Measurements from ENCODE around the gene PTTG1IP.

PTTG1IP gene

DNA sequence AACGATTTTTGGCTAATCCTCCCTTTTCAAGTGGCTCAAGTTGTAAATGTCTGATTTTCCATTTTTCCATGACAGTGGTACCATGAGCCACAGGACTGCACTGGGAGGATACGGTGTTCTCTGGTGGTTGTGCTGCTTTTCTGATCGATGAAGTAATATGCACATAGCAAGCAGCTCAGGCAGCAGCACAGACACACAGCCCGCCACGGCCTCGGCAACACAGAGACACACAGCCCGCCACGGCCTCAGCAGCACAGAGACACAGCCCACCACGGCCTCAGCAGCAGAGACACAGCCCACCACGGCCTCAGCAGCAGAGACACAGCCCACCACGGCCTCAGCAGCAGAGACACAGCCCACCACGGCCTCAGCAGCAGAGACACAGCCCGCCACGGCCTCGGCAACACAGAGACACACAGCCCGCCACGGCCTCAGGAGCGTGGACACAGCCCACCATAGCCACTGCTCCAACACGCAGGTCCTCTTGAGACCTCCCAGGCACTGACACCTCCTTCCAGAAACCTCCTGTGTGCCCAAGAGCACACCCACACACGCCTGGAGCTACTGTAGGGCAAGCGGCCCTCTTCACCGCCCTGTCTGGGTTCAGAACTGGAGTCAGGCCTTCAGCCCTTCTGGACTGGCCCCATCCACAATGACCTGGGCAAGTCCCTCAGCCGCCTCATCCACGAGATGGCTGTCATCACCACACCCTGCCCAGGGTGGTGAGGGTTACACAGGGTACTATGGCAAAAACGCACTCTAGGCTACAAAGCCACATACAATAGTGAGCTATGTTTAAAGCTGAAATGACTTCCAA lies 10.4 kb downstream of the PTTG1IP start:
- no peak for DNase-seq

- no peak for DNase-seq
These were observed 14.7 kb downstream of the PTTG1IP start for GRCh38 chr21:44858791-44859190.

- no peak for DNase-seq
These were observed 15.2 kb downstream of the PTTG1IP start for GRCh38 chr21:44858291-44858690.

GRCh38 chr21:44857127-44857892 lies 16.2 kb downstream of the PTTG1IP start:
- no peak for DNase-seq

GRCh38 chr21:44856131-44856530 lies 17.4 kb downstream of the PTTG1IP start:
- DNase-seq = no peak

DNA sequence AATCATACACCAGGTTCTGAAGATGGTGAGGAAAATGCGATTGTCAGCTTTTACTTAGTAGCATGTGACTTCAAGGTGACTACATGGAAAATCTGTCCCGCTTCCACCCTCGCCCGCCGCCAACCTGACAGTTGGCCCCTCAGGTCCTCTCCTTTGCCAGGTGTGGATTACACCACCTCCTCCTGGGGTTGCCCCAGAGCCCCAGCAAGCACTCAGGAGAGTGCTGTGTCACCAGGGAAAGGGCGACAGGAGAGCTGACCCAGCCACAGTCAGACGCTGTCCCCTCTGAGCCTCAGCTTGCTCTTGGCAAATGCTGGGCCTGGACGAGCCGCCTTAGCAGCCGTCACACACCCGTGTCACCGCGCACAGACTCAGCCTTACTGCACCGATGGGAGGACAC lies 17.9 kb downstream of the PTTG1IP start:
- DNase-seq = no peak

- no peak for DNase-seq
These were observed 18.6 kb downstream of the PTTG1IP start for GRCh38 chr21:44854664-44855446.

DNA sequence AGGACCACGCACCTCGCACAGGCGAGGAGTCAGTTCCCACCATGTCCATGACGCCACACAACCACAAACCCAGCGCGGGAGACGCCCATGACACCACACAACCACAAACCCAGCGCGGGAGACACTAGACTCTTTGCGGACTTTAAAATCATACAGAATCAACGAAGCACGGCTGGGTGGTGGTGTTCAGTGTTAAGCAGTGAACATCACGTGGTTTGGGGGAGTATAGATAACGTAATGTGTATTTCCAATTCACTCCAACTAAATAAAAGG lies 19.2 kb downstream of the PTTG1IP start:
- no peak for DNase-seq

GRCh38 chr21:44853601-44854390 lies 19.7 kb downstream of the PTTG1IP start:
- no peak for DNase-seq

DNA sequence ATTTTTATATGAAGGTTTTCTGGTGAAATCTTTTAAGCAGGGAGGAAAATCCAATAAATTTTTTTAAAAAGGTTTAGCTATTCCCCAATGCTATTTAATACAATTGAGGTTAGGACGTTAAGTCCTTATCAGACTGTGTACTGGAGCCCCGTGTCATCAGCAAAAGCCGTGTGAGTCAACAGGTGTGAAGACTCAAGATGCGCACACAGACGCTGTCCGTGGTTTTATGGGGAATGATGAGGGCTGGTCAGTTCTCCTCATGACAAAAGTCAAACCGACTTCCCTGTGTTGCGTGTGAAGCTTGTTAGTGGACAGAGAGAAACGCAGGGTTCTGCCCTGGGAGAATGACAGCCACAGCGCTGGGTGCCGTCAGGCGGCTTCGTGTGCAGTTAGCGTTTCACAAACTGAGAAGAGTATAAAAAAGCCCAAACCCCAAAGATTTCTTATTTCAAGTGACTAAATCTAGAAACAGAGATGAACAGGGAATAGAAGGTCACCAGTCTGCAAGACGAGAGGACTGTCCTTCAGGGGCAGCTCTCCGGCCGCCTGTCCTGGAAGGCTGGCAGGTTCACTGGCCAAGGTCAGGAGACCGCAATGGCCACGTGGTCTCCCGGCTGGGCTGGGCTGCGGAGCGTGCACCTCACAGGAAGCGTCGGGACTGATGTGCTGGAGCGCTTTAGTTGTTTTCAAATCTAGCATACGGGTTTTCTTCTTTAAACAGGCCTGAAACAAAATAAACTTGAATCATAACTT lies 22.4 kb downstream of the PTTG1IP start:
- DNase-seq = no peak

GRCh38 chr21:44850208-44850800 lies 23.2 kb downstream of the PTTG1IP start:
- DNase-seq = no peak

DNA sequence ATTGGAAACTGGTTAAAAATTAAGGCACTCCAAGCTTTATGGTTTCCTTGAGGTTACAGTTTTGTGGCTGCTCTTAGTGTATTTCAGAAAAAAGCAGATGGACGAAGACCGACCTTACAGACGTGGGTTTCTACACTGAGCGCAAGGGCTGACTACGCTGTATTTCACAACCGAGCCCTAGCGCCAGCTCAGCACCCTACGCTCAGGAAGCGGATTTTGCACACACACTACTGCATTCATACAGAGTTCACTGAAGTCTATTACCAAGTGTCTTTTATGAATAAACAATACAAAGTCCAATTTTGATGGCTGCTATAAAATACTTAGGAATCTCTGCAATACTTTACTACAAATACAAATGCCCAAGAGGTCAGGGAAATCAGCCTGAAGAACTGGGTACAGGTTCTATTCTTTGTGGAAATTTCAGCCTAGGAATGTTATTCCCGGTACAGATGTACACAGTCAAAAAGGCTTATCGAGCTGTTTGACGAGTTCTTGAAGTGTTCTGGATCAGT lies 23.8 kb downstream of the PTTG1IP start:
- no peak for DNase-seq

DNA sequence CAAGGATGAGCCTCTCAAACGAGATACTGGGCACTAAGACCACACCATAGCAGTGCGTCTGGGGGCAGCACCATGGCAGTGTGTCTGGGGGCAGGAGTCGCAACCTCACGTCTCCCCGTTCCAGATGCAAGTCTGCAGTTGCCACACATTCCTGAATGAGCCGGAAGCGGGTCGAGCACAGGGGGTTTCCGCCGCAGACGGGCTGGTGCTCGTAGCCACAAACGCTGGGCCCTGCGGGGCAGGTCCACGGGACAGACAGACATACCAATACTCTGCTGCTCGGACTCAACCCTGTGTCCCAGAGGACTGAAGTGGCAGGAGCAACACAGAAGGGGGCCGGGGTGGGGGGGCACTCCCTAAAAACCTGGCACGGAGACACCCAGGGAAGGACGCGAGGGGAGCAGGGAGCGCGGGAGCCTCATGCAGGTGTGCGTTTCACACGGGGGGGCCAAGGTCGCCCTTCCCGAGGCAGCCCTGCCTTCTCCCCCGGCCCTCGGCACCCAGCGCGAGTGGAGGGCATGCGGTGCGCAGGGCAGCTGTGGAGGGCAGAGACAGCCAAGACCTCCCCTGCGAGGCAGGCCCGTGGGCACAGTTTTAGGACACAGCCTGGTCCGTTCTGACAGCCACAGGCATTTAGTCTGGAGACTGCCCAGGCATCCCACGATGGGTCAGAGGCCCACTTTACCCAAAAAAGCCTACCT lies 24.5 kb downstream of the PTTG1IP start:
- DNase-seq = no peak

DNA sequence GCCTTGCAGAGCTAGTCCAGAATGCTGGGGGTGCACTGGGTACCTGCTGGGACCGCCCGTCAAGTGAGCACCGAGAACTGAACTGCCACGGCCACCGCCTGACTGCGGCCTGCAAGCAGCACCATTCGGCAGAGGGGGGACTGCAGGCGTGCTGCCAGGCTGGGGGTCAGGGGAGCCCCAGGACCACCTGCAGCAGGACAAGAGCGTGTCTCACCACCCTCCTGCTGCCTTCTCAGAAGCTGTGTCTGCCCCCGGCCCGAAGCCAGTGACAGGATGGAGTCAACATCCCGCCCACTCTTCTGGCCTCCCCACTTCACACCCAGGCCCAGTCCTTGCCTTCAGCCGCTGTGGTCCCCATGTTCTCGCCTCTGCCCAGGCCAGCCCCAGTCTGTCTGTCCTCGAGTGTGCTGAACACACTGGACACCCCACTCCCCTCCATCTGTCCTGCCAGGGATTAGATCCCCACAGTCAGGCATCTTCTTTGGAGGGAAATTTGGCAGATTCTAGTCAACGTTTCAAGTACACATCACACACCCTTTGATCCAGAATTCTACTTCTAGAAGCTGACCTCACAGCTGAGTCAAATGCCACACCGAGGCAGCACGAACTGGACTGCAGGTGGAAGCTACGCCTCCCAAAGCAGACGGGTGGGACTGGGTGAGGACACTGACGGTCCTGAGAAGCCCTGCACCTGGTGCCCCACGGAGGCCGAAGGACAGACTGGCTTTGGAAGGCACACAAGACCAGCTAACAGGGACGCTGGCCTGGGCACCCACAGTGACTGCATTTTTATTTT lies 26.0 kb downstream of the PTTG1IP start:
- DNase-seq = no peak

DNA sequence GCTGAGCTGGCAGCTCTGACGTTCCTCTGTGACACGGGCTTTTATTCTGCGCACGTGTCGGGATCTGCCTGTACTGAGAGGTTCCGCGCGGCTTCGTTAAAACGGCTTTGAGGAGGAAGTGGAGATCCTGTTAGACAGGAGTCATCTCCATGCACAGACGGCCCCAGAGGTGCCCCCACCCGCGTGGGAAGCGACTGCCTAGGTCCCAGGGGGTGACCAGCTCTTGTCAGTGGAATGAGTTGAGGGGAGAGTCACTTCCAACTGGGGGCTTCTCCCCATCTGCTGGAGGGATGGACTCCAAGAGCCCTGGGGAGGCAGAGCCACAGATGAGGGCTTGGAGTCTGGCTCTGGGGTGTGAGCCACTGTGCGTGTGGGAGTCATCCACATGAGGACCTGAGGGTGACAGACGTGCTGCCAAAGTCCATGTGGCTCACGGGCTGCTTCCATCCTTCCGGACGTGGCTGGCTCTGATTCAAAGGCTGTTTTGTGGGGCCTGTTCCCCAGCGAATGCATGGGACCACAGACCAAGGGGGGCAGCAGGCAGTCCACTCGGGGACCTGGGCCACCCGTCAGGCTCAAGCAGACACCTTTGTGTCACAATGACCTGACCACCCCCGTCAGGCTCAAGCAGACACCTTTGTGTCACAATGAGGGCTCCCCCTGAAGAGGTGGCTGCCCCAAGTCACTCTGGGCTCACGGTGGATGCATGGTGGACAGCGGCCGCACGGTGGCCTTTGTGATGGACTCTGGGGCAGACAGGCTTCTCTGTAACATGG lies 26.8 kb downstream of the PTTG1IP start:
- DNase-seq = no peak

DNA sequence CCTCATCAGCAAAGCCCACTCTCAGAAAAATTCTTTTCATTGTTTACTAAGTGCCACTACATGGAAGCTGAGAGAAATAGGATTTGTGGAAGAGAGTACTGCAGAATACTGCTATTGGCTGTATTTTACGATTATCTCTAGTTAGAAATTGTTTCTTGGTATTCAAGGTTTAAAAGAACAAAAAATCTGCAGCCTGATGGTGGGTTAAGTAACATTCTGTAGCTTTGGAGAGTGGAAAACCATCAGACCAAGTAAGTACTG lies 27.3 kb downstream of the PTTG1IP start:
- no peak for DNase-seq

DNA sequence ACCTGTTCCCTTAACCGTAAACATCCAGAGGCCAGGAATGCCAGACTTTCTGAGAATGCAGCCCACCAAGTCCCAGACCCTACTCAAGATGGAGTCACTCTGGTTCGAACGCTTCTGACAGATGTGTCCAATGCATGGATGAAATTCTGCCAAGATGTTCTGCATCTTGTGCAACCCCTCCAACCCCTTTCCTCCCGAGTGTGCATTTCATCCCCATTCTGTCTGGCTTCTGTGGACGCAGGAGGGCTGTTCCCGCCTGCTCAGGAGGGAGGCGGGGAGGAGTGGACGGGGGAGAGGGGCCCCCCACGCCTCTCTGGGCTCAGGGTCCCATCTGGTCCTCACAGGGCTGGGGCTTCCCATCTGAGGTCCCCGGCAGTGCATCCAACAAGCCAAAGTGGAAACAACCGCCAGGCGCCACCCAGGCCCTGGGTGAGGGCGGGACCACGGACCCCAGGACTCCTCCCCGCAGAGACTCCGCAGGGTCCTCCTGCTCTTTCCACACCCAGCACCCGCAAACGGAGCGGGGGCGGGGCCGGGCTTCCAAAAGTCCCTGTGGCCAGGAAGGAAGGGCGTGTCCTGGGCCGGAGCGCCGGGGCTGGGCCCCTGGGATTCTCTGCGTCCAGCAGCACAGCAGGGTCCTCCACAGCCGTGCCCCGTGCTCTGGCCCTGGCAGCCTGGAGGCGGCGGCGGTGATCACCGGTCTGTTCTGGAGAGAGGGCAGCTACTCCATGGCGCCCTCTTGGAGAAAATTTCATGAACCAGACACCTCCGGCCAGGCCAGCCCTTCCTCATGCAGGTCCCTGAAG lies 27.9 kb downstream of the PTTG1IP start:
- DNase-seq = no peak

DNA sequence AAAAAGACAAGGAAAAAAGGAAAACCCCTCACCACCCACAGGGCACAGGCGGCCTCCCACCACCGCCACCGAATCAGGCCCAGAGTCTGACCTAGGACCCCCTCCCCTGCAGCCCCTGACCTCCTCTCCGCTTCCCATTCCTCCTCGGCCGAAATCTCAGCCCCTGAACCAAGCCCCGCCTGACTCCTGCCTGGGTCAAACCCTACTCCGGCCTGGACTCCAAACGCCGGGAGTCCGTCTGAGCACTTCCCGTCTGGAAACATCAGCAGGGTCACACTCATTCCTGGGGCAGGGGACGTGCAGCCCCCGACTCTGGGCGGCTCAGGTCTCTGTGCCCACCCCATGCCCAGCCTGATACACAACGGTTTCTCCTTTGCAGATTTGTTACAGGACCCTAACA lies 29.2 kb downstream of the PTTG1IP start:
- DNase-seq = no peak

Measured in cerebellar nuclear complex (tissue), 1 donor.